Endothelial cell of umbilical vein (primary cell): ENCODE data around the gene HIP1. TPM values are rescaled to one million over a fixed set of nuclear protein-coding genes. Genes with fewer than 3 reads are reported as not detected.

Experiments used
- BruUV-seq: library from RNA; stranded (reverse); fragments of 400-500 nt; replicated peaks from 2 replicates; lab custom pipeline; 2021; lab: Mats Ljungman, UMichigan
- CTCF ChIA-PET: fragments of 300-600, 350-600 bp; sonication (Branson Sonifier 250); formaldehyde crosslinking; loops from one replicate; lab custom pipeline; 2021; ENCODE audit warnings: antibody characterized with exemption, inconsistent platforms; lab: Charles Lee
- POLR2A ChIA-PET: fragments of 300-600, 350-600 bp; sonication (Branson Sonifier 250); formaldehyde crosslinking; loops from one replicate; lab custom pipeline; 2021; ENCODE audit warnings: antibody characterized with exemption, inconsistent platforms; lab: Charles Lee
- DNase-seq: peaks from one replicate; pipeline ENCODE4 v3.0.0-alpha.2; 2011; ENCODE audit warnings: low read depth, low spot score
- FAIRE-seq: peaks from 2 replicates; lab custom pipeline; 2011; peaks lifted over from hg19 to GRCh38; lab: Jason Lieb, UNC
- H2AFZ ChIP-seq: 2 replicates; pipeline ENCODE4 v1.6.0; 2012; ENCODE audit warnings: low read depth, low read length, control low read depth, inconsistent platforms
- H3K27ac ChIP-seq: 2 replicates; pipeline ENCODE4 v1.5.1; 2011; ENCODE audit warnings: low read depth, mild to moderate bottlenecking, control low read depth, low read length, moderate library complexity; ENCODE audit not compliant: insufficient read depth
- H3K27me3 ChIP-seq, 2 experiments: 2 replicates each; pipeline versions ENCODE4 v1.6.0 to v1.6.1; 2011; ENCODE audit warnings: low read length in 2 of 2, mixed read lengths in 1 of 2; ENCODE audit not compliant: control insufficient read depth in 2 of 2, insufficient read depth in 2 of 2
- H3K36me3 ChIP-seq, 2 experiments: 2 replicates in 1 of 2; 3 replicates in 1 of 2; pipeline ENCODE4 v1.5.1; 2011; ENCODE audit warnings: low read length in 2 of 2, mild to moderate bottlenecking in 1 of 2, moderate library complexity in 1 of 2; ENCODE audit not compliant: control insufficient read depth in 2 of 2, insufficient read depth in 2 of 2; ENCODE audit errors: extremely low read depth in 1 of 2
- H3K4me1 ChIP-seq: 3 replicates; pipeline ENCODE4 v1.5.1; 2011; ENCODE audit warnings: mild to moderate bottlenecking, low read length; ENCODE audit not compliant: control insufficient read depth, insufficient read depth; ENCODE audit errors: extremely low read depth
- H3K4me2 ChIP-seq: 2 replicates; pipeline ENCODE4 v1.6.1; 2011; ENCODE audit warnings: low read length, control low read depth, mixed read lengths; ENCODE audit not compliant: insufficient read depth
- H3K4me3 ChIP-seq, 3 experiments: fragments of 200-600 bp in 1 of 3; sonication (generic), shearing (Covaris generic) in 1 of 3; replicated peaks in 1 of 3; 2 replicates each; pipeline ENCODE4 v1.5.1; 2011 to 2016; ENCODE audit warnings: control low read depth in 3 of 3, low read length in 3 of 3, mild to moderate bottlenecking in 2 of 3, inconsistent platforms in 1 of 3, low read depth in 1 of 3, moderate library complexity in 1 of 3; ENCODE audit not compliant: insufficient read depth in 1 of 3
- H3K79me2 ChIP-seq: 2 replicates; pipeline ENCODE4 v1.6.0; 2012; ENCODE audit warnings: low read length, inconsistent platforms; ENCODE audit not compliant: control insufficient read depth, insufficient read depth
- H3K9ac ChIP-seq: replicated peaks from 2 replicates; pipeline ENCODE3; 2011; ENCODE audit warnings: low read length, control low read depth; ENCODE audit not compliant: insufficient read depth; ENCODE audit errors: extremely low read depth
- H3K9me1 ChIP-seq: replicated peaks from 3 replicates; pipeline ENCODE4 v1.6.0; 2011; ENCODE audit warnings: mild to moderate bottlenecking, low read length; ENCODE audit not compliant: control insufficient read depth, insufficient read depth; ENCODE audit errors: extremely low read depth
- H3K9me3 ChIP-seq: replicated peaks from 2 replicates; pipeline ENCODE4 v1.5.1; 2012; ENCODE audit warnings: low read length, inconsistent platforms; ENCODE audit not compliant: control insufficient read depth, insufficient read depth
- H4K20me1 ChIP-seq: replicated peaks from 2 replicates; pipeline ENCODE3; 2011; ENCODE audit warnings: mild to moderate bottlenecking, low read length; ENCODE audit not compliant: control insufficient read depth, insufficient read depth; ENCODE audit errors: extremely low read depth
- EZH2 ChIP-seq: IDR thresholded peaks from 2 replicates; pipeline ENCODE4 v1.6.1; 2012; ENCODE audit warnings: borderline replicate concordance, low read depth, mild to moderate bottlenecking, moderate library complexity, low read length, inconsistent platforms; ENCODE audit not compliant: severe bottlenecking
- POLR2AphosphoS5 ChIP-seq: IDR thresholded peaks from 2 replicates; pipeline ENCODE4 v1.6.1; 2012; ENCODE audit warnings: low read depth, mild to moderate bottlenecking, control low read depth, low read length, moderate library complexity; ENCODE audit not compliant: insufficient read depth
- dilution Hi-C: fragments of 300-500 bp; cut with MboI; formaldehyde crosslinking; loops from one replicate; pipeline ENCODE4 v1.15.0; 2019; ENCODE audit warnings: low sequenced_read_pairs; ENCODE audit not compliant: extremely low pct_ligation_motif_present
- intact Hi-C: fragments of 100-400 bp; cut with micrococcal nuclease; formaldehyde crosslinking; loops from one replicate; pipeline ENCODE4 v1.10.0; 2022
- polyA plus RNA-seq, 4 experiments: library from polyadenylated mRNA; depleted of rRNA in 3 of 4; stranded (reverse) in 3 of 4; unstranded in 1 of 4; fragments of >200 nt; gene quantifications; 2 replicates each; pipeline versions ENCODE4 v1.2.1 to v1.2.3, GENCODE V29; 2011 to 2012; ENCODE audit warnings: missing spikeins in 1 of 4
- total RNA-seq: library from RNA; stranded (reverse); gene quantifications from 2 replicates; pipeline ENCODE4 v1.2.3, GENCODE V29; 2021

The HIP1 gene
- total and polyA plus RNA-seq, 2 donors (not counting 3 experiments of a cell fraction or from before 2014, with no cell fraction given), result 23.7 to 47.6 TPM

- no peak for TF ChIP-seq EZH2
- POLR2A ChIA-PET, result no interaction called here
These were observed 148.3 kb downstream of the HIP1 start for GRCh38 chr7:75590373-75591005.

DNA sequence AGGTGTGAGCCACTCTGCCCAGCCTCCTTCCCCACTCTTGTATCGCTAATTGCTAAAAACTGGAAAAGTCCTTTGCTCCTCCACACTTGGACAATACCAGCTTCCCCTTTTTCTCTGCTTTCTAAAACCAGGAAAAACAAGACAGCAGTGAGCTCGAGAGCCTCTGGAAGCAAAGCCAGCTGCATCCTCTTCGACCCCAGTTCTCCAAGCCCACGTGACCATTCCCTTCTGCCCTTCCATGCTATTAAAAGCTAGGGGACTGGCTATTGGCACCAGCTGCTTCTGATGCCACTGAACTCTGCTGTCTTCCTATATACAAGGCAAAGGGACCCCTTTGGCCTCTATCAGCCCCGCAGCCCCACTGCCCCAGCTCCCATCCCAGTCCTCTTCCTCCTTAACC lies 154.4 kb downstream of the HIP1 start:
- H4K20me1 ChIP-seq, result no peaks in the 10 kb centered on the region
- no peaks in the 10 kb centered on the region for H3K9me1 ChIP-seq
- no peaks in the 10 kb centered on the region for H3K79me2 ChIP-seq
- no peak for TF ChIP-seq POLR2AphosphoS5
- dilution Hi-C loops, result no loop called here
- DNase-seq, result peak; percentile 31
- no peaks in the 10 kb centered on the region for H3K27me3 ChIP-seq
- H2AFZ ChIP-seq, result no peak overlapping the region
- H3K4me1 ChIP-seq, result no peaks in the 10 kb centered on the region
- no peaks in the 10 kb centered on the region for H3K9me3 ChIP-seq
- ChIA-PET POLR2A (interaction anchor here (0.7 kb wide), 2 partner anchors 19 to 1203 kb away, joined by 3 read pairs; no protein-coding TSS in a partner anchor), CTCF (interaction anchor here (0.6 kb wide), 1 partner anchor 60 kb away, joined by 3 read pairs; no protein-coding TSS in a partner anchor)
- H3K27ac ChIP-seq, result no peak overlapping the region
- no peak overlapping the region for H3K4me2 ChIP-seq
- no peak for FAIRE-seq
- BruUV-seq, result no TSS peak
- intact Hi-C loops, result no loop called here
- H3K9ac ChIP-seq, result no peak overlapping the region
- no peak overlapping the region for H3K4me3 ChIP-seq
- peaks cover 3 to 28% of the 10 kb centered on the region in 2 experiments for H3K36me3 ChIP-seq

More at GRCh38 chr7:75590373-75591005, 148.3 kb downstream of the HIP1 start:
- Histone ChIP-seq H4K20me1 (no peaks in the 10 kb centered on the region), H2AFZ (no peak overlapping the region), H3K4me1 (no peaks in the 10 kb centered on the region), H3K27me3 (no peaks in the 10 kb centered on the region), H3K4me3 (no peak overlapping the region), H3K27ac (no peak overlapping the region), H3K9me1 (no peaks in the 10 kb centered on the region), H3K4me2 (no peak overlapping the region), H3K9ac (no peak overlapping the region), H3K36me3 (peaks cover 0 to 10% of the 10 kb centered on the region in 2 experiments), H3K79me2 (no peaks in the 10 kb centered on the region), H3K9me3 (no peaks in the 10 kb centered on the region)
- intact Hi-C loops, result no loop called here
- dilution Hi-C loops, result no loop called here
- FAIRE-seq (no peak), DNase-seq (no peak)
- no TSS peak for BruUV-seq
- CTCF ChIA-PET, result no interaction called here
